Vagina (tissue), 2 donors: ENCODE data around the gene UPK2.

ENCODE experiments used
- CTCF ChIP-seq, 3 experiments: fragments of 450-650 bp in 2 of 3; fragments of 200-600 bp in 1 of 3; sonication (generic) in 1 of 3; IDR thresholded peaks; one replicate each; pipeline ENCODE4 v1.5.1; 2017 to 2019; ENCODE audit warnings: antibody characterized with exemption in 3 of 3, mild to moderate bottlenecking in 2 of 3, moderate library complexity in 2 of 3
- POLR2A ChIP-seq, 2 donors: fragments of 450-650 bp; IDR thresholded peaks; one replicate each; pipeline ENCODE4 v1.6.1; 2017; ENCODE audit warnings: antibody characterized with exemption in 2 of 2, mild to moderate bottlenecking in 2 of 2, moderate library complexity in 2 of 2
- POLR2AphosphoS5 ChIP-seq, 2 donors: sonication (generic); formaldehyde crosslinking; IDR thresholded peaks; one replicate each; pipeline ENCODE4 v1.9.0; 2017; ENCODE audit warnings: antibody characterized with exemption in 2 of 2, mild to moderate bottlenecking in 2 of 2, low read depth in 1 of 2; ENCODE audit not compliant: insufficient read depth in 1 of 2

DNA sequence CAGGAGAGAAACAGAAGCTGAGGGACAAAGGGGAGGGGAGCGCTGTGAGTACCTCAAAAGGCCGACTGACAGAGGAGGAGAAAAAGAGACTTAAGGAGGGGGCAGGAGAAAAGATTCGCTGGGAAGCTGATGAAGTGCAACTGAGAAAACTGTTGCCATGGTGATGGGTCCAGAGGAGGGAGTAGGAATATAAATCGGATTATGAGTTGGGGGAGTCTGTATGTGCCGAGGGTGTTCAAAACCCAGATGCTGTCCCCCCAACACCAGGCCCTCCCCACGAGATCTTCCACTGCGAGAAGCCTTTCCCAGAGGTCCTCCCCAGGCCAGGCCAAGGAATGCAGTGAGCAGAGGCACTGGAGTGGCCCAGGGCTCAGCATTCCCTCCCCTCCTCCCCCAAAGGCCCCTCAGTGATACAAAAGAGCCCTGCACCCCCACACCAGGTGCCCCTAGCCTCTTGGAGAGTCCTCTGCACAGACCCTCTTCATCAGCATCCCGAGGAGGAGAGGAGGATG, 16.6 kb upstream of the UPK2 start:
- no peak for TF ChIP-seq CTCF (IDR thresholded peaks at IDR 0.05)
- no peak for TF ChIP-seq POLR2A (IDR thresholded peaks at IDR 0.05)
- no peak for TF ChIP-seq POLR2AphosphoS5 (IDR thresholded peaks at IDR 0.05; ENCODE audit: insufficient read depth in 1 of 2, low read depth in 1 of 2)
